ENCODE results near the gene OGFOD3. TPM values are rescaled to one million over a fixed set of nuclear protein-coding genes. Genes with fewer than 3 reads are reported as not detected.
"Not testable (repeated sequence)": the region's sequence is repeated elsewhere in the genome, so short reads cannot be mapped to it uniquely, and the experiment has no call there.

The OGFOD3 gene
- total and polyA plus RNA-seq, 8 donors, result 22.7 to 37.9 (median 27.3) TPM

- peaks cover 7 to 39% of the 10 kb centered on the region in 2 donors for H3K4me1 ChIP-seq
- TF ChIP-seq CTCF (IDR thresholded peaks at IDR 0.05), result no peak
- H3K27ac ChIP-seq, result peak within 1 kb of the TSS; percentile 100
- H3K27me3 ChIP-seq, result no peaks in the 10 kb centered on the region
- intact Hi-C loops (cut with DNase I), result no loop called here
- H3K4me3 ChIP-seq, result peak within 1 kb of the TSS; percentile 90 to 96
- H3K9me3 ChIP-seq, result no peaks in the 10 kb centered on the region
- DNase-seq (peak; percentile 96 to 99 (median 98)), ATAC-seq (peak; percentile 97)
- peaks cover 0 to 35% of the 10 kb centered on the region in 2 donors for H3K36me3 ChIP-seq
Measured at GRCh38 chr17:82458179-82458884, 39.9 kb upstream of the OGFOD3 start, which contains the start of gene NARF. NARF (plus strand) TSS chr17:82458741; CDS start chr17:82458804, 63 bp downstream.

DNA sequence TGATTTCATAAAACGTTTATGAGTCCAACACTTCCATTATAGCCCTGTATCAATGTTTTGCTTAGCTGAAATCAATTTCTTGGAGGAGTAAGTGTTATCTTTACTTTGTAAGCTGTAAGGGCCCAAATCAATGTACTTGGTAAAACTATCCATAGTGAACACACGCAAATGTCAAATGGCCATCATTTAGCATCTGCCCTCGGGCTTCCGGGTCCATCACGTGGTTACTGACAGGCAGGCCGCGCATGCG is 39.5 kb upstream of the OGFOD3 start:
- TF ChIP-seq CTCF (IDR thresholded peaks at IDR 0.05), result no peak
- DNase-seq (no peak), ATAC-seq (no peak)
- Histone ChIP-seq H3K27me3 (no peaks in the 10 kb centered on the region), H3K4me3 (peak overlapping the region; percentile 90 to 96), H3K4me1 (peaks cover 7 to 40% of the 10 kb centered on the region in 2 donors), H3K27ac (peak overlapping the region; percentile 100), H3K9me3 (no peaks in the 10 kb centered on the region), H3K36me3 (peaks cover 0 to 30% of the 10 kb centered on the region in 2 donors)
- intact Hi-C loops (cut with DNase I), result no loop called here

DNA sequence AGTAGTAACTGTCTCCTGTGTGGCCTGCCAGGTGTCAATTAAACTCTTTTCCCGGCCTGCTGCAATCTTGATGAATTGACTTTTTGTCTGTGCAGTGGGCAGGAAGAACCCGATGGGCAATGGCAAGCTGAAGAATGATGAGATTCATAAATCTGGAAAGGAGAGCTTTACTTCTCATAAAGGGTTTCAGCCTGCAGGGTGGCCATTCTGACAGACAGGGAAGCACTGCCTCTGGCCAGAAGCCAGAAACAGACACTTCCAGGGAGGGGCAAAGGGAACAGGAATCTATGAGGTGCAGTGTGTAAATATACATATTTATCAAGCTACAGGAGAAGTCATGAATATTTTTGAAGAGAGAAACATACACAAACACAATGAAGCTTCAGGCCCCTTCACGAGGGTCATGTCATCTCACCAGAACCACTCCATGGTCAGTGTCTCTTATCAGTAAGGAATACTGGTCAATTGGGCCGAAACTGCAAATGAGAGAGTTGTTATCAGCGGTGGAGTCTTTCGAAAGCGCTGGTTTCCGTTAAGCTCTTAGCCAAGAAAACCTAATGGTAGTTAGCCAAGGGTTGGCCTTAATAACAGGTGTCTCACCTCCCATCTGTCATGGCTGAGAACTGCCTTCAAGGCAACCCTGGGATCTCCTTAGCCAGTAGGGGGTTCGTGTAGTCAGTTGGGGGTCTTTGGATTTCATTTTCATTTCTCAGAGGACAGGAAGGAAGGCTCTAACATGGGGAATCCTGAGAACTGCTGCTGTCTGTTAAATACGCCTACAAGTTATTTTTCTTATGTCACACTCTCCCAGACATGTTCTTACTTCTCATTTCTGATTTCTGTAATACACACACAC is 38.9 kb upstream of the OGFOD3 start:
- no peak for ATAC-seq
- H3K4me3 ChIP-seq, result peak overlapping the region; percentile 90 to 96
- no peaks in the 10 kb centered on the region for H3K9me3 ChIP-seq
- peaks cover 7 to 46% of the 10 kb centered on the region in 2 donors for H3K4me1 ChIP-seq
- TF ChIP-seq CTCF (IDR thresholded peaks at IDR 0.05), result no peak
- intact Hi-C loops (cut with DNase I), result no loop called here
- no peaks in the 10 kb centered on the region for H3K27me3 ChIP-seq
- peak in 2 of 4 donors; percentile 20 to 69 for DNase-seq
- H3K27ac ChIP-seq, result peak overlapping the region; percentile 100
- peaks cover 0 to 24% of the 10 kb centered on the region in 2 donors for H3K36me3 ChIP-seq

DNA sequence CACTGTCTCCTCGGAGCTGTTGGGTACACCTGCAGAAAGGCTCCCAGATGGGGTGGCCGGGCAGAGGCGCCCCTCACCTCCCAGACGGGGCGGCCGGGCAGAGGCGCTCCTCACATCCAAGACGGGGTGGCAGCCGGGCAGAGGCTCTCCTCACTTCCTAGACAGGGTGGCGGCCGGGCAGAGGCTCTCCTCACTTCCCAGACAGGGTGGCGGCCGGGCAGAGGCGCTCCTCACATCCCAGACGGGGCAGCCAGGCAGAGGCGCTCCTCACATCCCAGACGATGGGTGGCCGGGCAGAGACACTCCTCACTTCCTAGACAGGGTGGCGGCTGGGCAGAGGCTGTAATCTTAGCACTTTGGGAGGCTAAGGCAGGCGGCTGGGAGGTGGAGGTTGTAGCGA is 35.3 kb upstream of the OGFOD3 start:
- H3K36me3 ChIP-seq; H3K27ac ChIP-seq; H3K27me3 ChIP-seq; H3K9me3 ChIP-seq; intact Hi-C loops (cut with DNase I); H3K4me3 ChIP-seq; ATAC-seq: not testable (repeated sequence)
- peak in 1 of 4 donors; percentile 50 for DNase-seq
- H3K4me1 ChIP-seq, result peaks cover 20 to 59% of the 10 kb centered on the region in 2 donors

GRCh38 chr17:82453151-82453550 is 34.8 kb upstream of the OGFOD3 start:
- intact Hi-C loops (cut with DNase I), result not testable (repeated sequence)
- peaks cover 20 to 61% of the 10 kb centered on the region in 2 donors for H3K4me1 ChIP-seq

DNA sequence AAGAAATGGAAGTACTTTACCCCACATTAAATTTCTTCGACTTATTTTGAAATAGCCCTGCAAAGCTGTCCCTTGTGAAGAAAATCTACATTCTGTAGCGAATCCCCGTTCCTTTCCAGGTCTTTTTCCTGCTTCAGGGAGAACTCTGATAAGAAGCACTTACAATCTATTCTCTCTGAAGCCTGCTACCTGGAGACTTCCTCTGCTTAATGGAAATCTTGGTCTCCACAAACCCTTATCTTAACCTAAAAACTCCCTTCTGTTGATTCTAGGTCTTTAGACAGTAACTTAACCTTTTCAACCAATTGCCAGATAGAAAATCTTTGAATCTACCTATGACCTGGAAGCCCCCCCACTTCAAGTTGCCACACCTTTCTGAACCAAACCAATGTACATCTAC is 33.8 kb upstream of the OGFOD3 start:
- no peaks in the 10 kb centered on the region for H3K9me3 ChIP-seq
- H3K27me3 ChIP-seq, result no peaks in the 10 kb centered on the region
- no peak for TF ChIP-seq CTCF (IDR thresholded peaks at IDR 0.05)
- H3K4me1 ChIP-seq, result peaks cover 14 to 63% of the 10 kb centered on the region in 2 donors
- intact Hi-C loops (cut with DNase I), result no loop called here
- peak overlapping the region in 1 of 2 donors; percentile 88 for H3K27ac ChIP-seq
- peaks cover 0 to 6% of the 10 kb centered on the region in 2 donors for H3K36me3 ChIP-seq
- no peak for DNase-seq
- ATAC-seq, result no peak
- no peak overlapping the region for H3K4me3 ChIP-seq

More at GRCh38 chr17:82453151-82453550, 34.8 kb upstream of the OGFOD3 start:
- ATAC-seq, H3K9me3 ChIP-seq, H3K36me3 ChIP-seq, DNase-seq, H3K4me3 ChIP-seq, H3K27me3 ChIP-seq: not testable (repeated sequence)
- H3K27ac ChIP-seq, result peak overlapping the region in 1 of 2 donors; percentile 88

Data from left lung (tissue), 10 donors.